HG03064 (cell line): ENCODE data around the gene TTC8.
"Not testable (repeated sequence)": the region's sequence is repeated elsewhere in the genome, so short reads cannot be mapped to it uniquely, and the experiment has no call there.

Source experiments
- ATAC-seq: cut with Tn5 transposase; IDR thresholded peaks from one replicate; pipeline ENCODE4 v1.9.1; 2021; ENCODE audit warnings: low read depth; ENCODE audit not compliant: unreplicated experiment

TTC8 gene

GRCh38 chr14:88824314-88825077 lies at the start of gene TTC8:
Gene TTC8 (plus strand): TSS chr14:88824651. CDS start chr14:88824708, 57 bp downstream.
- peak; percentile 99 for ATAC-seq

- no peak for ATAC-seq
Measured at GRCh38 chr14:88775532-88775931, 48.9 kb upstream of the TTC8 start.

- no peak for ATAC-seq
Measured at GRCh38 chr14:88785911-88786310, 38.5 kb upstream of the TTC8 start.

GRCh38 chr14:88786715-88787114 lies 37.7 kb upstream of the TTC8 start:
- no peak for ATAC-seq

- not testable (repeated sequence) for ATAC-seq
Measured at GRCh38 chr14:88789573-88789972, 34.9 kb upstream of the TTC8 start.

GRCh38 chr14:88790501-88791251 lies 33.8 kb upstream of the TTC8 start:
- ATAC-seq, result no peak

GRCh38 chr14:88791252-88791621 lies 33.2 kb upstream of the TTC8 start:
- ATAC-seq, result no peak

GRCh38 chr14:88791629-88792472 lies 32.6 kb upstream of the TTC8 start:
- ATAC-seq, result peak; percentile 8

GRCh38 chr14:88792473-88793258 lies 31.8 kb upstream of the TTC8 start, which contains the start of gene EML5:
Gene EML5 (minus strand): TSS chr14:88792953. CDS start chr14:88792503, 450 bp downstream.
- peak; percentile 91 for ATAC-seq

GRCh38 chr14:88793259-88793625 lies 31.2 kb upstream of the TTC8 start:
- ATAC-seq, result no peak

- no peak for ATAC-seq
Measured at GRCh38 chr14:88798156-88798555, 26.3 kb upstream of the TTC8 start.

- no peak for ATAC-seq
Measured at GRCh38 chr14:88799522-88799921, 24.9 kb upstream of the TTC8 start.

GRCh38 chr14:88802596-88802995 lies 21.9 kb upstream of the TTC8 start:
- no peak for ATAC-seq

GRCh38 chr14:88804035-88804434 lies 20.4 kb upstream of the TTC8 start:
- no peak for ATAC-seq

- ATAC-seq, result no peak
Measured at GRCh38 chr14:88804477-88804876, 20.0 kb upstream of the TTC8 start.

- no peak for ATAC-seq
Measured at GRCh38 chr14:88808359-88808758, 16.1 kb upstream of the TTC8 start.

- no peak for ATAC-seq
Measured at GRCh38 chr14:88815980-88816379, 8.5 kb upstream of the TTC8 start.

- no peak for ATAC-seq
Measured at GRCh38 chr14:88818018-88818417, 6.4 kb upstream of the TTC8 start.

- ATAC-seq, result not testable (repeated sequence)
Measured at GRCh38 chr14:88819674-88820073, 4.8 kb upstream of the TTC8 start.

- no peak for ATAC-seq
Measured at GRCh38 chr14:88821378-88821777, 3.1 kb upstream of the TTC8 start.
